HG03558 (cell line): ENCODE measurements around the gene IL36B.

ENCODE experiments used
- ATAC-seq: cut with Tn5 transposase; IDR thresholded peaks from one replicate; pipeline ENCODE4 v1.9.1; 2021; ENCODE audit warnings: moderate number of reproducible peaks; ENCODE audit not compliant: unreplicated experiment; ENCODE audit errors: extremely low read depth

The IL36B gene

DNA sequence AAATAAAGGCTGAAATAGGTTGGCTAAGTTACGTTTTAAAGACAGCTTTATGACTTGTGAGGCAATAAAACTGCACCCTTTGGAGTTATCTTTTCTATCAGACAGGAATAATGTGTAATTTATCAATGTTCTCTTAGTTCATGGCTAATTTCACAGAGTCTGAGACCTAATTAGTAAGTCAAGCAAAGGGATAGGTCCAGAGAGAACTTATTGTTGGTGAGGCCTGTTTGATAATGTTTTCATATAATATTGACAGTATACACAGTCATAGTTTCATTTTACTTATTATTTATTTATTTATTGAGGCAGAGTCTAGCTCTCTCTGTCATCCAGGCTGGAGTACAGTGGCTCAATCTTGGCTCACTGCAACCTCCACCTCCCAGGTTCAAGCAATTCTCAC, 4.5 kb upstream of the IL36B start:
- no peak for ATAC-seq

DNA sequence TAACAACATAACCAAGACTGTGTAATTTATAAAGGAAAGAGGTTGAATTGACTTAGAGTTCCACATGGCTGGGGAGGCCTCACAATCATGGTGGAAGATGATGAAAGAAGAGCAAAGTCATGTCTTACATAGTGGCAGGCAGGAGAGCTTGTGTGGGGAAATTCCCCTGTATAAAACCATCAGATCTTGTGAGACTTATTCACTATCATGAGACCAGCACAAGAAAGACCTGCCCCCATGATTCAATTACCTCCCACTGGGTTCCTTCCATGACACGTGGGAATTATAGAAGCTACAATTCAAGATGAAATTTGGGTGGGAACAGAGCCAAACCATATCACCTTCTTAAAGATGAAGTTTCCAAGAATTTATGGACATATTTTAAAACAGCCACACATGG, 3.9 kb upstream of the IL36B start:
- ATAC-seq, result no peak

DNA sequence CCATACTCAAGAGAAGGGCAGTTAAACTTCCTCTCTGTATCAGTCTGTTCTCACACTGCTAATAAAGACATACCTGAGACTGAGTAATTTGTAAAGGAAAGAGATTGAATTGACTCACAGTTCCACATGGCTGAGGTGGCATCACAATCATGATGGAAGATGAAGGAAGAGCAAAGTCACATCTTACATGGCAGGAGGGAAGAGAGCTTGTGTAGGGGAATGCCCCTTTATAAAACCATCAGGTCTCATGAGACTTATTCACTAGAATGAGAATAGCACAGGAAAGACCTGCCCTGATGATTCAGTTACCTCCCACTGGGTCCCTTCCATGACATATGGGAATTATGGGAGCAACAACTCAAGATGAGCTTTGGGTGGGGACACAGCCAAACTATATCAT, 1.4 kb upstream of the IL36B start:
- ATAC-seq, result no peak

DNA sequence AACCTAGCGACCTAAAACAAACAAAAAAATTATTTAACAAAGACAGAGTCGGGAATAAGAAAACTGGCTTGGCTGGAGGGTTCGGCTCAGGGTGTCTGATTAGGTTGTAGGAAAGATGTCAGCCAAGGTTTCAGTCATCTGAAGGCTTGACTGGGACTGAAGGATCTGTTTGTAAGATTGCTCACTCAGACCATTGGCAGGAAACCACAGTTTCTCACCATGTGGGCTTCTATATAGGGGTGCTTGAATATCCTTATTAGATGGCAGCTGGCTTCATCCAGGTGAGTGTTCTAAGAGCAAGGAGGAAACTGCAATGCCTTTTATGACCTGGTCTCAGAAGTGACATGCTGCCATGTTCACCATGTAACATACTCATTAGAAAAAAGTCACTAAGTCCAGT, 999 bp upstream of the IL36B start:
- no peak for ATAC-seq

DNA sequence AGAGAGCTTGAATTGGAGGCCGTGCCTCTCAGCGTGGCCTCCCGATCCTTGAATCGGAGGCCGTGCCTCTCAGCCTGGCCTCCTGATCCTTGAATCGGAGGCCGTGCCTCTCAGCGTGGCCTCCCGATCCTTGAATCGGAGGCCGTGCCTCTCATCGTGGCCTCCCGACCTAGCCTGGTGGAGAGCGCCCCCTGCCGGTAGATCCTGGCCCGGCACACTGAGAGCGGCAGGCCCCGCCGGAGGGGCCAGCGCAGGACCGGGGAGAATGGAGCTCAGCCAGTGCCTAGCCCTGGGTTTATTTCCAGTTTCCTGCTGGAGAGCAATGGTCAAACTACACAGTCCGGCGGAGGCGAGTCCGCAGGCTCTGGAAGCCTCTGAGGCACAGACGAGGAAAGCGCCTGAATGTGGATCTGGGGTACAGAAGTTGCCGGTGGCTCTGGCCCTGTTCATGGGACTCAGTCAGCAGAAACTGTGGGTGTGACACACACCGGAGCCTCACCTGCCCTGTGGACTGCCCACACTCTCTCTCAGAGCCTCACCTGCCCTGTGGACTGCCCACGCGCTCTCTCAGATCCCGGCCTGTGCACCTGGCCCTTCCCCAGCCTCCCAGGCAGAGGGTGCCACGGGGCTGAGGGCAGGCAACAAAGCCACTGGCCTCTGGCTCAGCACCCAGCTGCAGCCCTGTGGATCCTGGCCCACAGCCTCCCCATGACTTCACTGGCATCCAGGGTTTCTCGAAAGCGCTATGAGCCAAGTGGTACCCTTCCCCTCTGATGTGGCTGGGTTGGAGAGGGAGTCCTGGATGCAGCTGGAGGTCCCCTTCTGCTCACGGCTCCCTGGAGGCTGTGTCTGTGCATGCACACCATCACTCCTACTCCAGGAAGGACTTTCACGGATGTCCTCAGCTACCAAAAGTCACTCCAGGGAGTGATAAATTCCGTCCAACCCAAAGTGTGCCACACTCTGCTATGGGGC, 1.5 kb downstream of the IL36B start:
- ATAC-seq, result no peak

DNA sequence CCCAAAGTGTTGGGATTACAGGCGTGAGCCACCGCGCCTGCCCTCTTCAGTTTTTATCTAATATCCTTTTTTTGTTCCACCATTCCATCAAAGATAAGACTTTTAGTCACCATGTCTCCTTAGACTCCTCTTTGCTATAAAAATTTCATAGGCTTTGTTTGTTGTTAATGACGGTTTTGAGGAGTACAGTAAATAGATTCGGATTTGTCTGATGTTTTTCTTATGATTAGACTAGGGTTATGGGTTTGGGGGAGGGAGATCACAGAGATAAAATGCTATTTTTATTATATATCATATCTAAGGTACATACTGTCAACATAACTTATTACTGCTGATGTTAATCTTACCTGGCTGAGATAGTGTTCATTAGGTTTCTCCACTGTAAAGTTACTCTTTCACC, 6.2 kb downstream of the IL36B start:
- no peak for ATAC-seq

DNA sequence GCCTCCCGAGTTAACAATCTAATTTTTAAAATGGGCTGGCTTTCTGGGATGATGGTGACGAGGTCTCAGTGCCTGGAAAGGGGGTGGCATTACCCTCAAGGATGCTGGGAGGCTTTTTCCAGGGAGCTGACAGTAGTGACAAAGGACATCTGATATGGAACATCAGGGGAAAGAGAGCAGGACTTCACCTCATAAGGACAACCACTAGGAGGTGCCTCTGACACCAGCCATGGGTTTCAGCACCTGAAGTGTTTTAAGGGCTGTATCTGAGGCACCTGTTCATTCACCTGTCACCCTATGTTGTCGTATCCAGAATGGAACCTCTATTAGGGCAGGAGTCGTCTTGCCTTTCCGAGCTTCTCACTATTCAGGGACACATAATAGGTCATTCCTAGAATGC, 10.8 kb downstream of the IL36B start:
- ATAC-seq, result no peak

DNA sequence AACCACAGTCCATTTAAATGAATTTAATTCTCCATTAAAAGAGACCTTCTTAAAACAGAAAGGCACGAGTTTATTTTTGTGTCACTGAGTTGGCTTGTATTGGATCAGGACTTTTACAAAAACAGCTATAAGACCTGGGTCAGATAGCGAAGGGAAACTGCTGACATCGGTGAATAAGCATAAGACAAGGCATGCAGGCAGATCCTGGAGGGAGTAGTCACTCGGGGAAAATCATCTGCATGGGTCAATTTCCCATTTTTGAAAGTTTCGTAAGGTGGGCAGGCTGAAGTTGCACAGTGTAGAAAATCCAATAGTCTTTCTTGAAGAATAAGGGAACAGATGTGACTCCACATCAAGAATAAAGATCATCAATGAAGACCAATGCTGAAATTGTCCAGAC, 12.9 kb downstream of the IL36B start:
- no peak for ATAC-seq

DNA sequence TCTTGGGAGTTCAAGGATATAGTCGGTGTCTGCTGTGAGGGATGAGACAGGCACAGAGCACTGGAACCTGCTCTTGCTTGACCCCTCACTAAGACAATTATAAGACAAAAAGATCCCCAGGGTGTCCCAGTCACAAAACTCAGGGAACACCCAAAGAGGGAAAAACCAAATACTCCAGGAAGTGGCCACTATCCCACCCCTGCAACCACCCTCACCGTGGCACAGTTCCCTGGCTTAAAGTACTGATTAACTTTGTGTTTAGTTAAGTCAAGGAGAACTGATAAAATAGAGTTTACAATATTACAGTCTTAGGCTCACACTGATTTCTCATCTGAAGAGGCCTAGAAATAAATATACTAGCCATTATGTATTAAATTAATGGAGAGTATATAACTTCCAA, 13.5 kb downstream of the IL36B start:
- ATAC-seq, result no peak

DNA sequence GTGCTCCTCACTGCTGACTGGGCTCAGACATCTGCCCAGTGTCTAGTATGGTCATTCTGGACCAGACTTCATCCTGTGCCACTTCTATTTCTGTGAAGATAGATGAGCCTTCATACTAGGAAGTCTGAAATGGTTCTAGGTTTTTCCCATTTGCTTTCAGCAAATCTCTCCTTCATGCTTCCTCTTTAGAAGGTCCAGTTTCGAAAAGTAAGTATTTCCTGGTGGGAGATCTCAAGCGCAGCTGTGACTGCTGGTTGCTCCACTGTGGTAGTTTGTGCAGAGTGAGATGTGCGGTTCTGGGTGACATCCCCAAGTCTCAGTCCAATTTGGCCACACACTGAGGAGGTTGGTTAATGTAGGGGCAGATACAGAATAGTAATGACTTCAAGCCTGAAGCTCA, 14.4 kb downstream of the IL36B start:
- ATAC-seq, result no peak

DNA sequence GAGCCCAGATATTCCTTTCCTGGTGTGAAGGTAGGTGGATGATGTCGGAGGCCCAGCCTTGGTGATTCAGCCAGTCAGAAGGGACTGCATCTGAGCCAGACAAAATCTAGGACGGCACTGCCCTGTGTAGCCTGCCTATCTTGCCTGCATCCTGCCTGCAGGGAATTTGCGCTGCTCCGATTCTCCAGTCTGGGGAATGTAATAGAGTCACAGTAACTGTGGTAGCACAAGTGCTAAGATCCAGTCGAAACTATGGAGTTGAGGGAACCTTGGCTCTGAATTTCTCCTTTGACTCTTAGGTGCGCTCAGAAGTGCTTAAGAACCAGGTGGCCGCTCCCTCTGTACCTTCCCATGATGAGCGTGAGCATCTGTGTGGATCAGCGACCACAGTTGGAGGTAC, 15.9 kb downstream of the IL36B start:
- no peak for ATAC-seq

DNA sequence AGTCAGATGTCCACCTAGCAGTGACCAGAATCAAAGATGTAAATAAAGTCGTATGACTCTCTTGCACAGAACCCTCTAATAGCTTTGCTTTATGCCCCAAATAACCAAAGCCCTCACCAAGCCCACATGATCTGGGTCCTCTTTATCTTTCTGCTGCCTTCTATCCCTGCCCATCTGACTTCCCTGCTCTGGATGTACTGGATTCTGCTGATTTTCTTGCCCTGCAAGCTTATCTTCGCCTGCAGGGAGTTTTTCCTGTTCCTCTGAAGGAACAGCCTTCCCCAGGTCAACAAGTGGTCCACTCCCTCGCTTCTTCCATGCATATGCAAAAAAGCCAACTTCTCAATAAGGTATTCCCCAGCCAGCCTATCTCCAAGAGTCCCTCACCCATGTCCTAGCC, 18.7 kb downstream of the IL36B start:
- ATAC-seq, result no peak

DNA sequence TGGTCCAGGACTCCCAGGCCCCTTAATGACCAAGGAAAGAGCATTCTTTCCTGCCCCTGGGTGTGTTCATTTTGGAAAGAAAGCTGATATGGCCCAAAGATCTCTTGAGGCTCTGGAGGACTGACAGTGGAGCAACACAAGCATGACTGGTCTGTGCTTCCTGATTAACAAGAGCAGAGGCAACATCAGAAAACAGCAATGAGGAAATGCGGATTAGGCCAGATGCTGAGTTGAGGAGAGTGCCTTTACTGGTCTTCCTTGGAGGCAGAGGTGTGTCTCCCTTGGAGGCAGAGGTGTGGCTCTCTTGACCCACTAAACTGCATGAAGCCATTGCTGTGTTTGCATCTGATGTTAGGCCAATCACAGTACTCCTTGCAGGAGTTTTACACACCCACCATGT, 19.9 kb downstream of the IL36B start:
- no peak for ATAC-seq

DNA sequence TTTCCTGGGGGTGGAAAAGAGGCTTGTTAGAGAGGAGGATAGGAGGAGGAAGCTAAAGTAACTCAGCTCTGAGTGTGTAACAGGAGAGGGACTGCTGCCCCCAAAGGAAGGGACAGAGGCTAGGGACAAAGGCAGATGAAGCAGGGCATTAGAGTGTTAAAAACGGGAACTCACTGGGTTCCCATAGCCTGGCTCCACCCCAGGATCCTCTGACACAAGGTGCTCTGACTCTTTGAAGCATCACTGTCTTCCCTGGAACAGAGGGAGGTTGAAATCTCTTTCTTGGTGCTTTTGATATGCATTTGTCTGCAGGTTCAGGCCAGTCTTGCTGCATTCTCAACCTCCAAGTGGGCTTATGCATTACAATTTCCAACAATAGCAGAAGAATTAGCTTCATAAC, 24.6 kb downstream of the IL36B start:
- no peak for ATAC-seq

DNA sequence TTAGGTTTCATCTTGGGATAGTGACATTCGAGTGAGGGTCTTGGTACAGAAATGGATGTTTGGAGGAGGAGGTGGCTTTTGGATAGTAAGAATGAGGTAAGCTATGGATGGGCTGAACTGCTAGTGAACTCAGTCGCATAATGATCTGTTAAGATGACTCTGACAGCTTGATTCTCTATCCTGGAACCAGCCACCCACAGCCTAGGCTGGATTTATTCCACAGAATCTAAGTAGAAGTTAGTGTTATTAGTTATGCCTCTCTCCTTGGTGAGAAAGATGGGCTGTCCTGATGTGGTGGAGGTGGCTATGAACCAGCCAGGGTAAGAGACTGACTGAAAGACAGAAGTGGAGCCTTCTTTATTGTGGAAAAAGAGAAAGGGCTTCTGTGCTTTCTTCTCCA, 25.0 kb downstream of the IL36B start:
- no peak for ATAC-seq

DNA sequence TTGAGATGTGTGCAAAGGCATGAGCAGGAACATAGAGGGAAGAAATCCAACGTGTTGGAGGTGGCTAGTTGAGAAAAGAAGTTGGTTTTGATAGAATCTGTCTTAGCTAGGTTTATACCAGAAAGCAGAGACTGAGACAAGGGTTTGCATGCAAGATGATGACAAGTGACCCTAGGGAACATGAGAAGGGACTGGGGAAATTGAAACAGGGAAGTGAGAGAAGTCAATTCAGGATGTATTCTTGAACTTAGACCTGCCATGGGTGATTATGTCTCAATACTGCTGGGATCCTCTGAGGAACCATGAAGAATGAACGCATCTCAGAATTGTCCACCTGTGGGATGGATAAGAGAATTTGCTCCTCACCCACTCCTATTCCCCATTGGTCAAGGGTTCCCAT, 26.9 kb downstream of the IL36B start:
- no peak for ATAC-seq

DNA sequence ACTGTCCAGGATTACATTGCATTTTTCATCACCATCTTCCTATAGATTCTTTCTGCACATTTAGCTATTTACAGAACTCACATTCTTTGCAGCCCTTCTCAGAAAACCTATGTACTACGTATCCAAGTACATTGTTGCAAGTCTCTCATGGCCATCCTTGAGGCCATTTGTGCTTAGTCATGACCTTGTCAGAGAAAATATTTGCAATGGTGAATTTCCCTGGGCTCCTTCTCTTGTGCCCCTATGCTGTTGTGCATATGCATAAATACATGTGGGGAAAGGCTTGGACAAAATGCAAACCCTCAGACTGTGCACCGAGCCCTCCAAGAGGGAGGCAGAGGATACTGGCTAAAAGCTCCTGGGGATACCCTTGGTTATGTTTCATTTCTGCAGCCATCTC, 27.9 kb downstream of the IL36B start:
- ATAC-seq, result no peak

DNA sequence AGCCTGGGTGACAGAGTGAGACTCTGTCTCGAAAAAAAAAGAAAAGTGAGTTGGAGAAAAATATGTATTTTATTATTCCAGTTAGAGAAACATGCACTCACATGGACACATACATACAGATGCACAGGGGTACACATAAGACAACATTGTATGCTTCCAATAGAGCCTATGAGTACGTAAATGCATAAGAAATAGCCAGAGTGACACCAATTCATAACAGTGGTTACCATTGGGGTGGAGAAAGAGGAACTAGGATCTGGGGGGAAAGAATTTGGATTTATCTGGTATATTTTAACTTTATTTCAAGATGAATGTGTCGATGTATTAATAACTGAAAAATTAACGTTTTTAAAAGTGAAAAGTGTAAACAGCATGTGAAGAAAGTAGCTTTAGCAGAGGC, 31.4 kb downstream of the IL36B start:
- ATAC-seq, result no peak

DNA sequence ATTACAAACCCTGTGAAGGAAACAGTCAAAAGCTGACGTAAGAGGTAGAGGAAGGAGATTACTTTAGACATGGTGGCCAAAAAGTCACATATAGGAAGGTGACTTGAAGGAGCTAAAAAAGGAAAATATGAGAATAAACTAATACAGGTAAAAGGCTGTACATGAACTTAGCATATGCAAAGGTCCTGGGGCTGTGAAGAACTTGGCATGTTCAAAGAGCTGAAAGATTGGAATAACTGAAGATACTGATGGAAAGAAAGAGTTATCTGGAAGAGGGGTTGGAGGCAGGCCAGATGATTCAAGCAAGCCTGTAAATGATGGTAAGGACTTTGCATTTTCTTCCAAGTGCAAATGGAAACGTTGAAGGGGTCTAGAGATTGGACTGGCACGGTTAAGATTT, 34.2 kb downstream of the IL36B start:
- ATAC-seq, result no peak

DNA sequence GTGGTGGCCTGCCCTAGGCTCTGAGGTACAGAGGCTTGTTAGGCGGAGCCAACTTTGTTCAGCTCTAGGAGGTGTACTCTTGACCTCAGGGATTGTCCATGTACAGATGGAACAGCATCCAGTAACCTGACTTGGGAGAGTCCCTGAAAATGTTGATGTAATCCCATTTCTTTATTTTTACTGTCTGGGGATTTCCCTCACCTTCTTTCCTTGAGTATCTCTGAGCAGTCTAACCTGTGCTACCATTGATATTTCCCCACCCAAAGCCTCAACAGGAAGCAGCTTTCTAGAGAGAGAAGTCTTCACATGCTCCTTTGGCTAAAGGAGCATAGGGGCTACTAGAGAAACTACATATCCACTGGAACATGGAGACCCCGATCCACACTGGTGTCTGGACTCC, 37.0 kb downstream of the IL36B start:
- no peak for ATAC-seq

DNA sequence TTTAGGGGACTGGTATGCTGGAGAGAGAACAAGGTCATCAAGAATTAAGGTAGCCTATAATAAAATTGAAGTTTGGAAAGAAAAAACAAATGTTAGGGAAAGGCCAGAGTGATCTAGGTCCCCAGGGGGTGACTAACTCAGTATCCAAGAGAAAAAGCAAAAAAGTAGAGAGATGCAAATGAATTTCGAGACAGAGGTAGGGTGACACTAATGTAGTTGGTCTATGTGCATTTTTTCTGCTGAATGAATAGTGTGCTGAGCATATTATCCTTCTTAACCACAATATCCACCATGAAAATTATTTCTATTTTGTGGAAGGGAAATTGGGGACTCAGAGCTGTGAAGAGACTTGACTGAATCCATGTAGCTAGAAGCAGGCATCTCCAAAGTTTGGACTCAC, 37.6 kb downstream of the IL36B start:
- no peak for ATAC-seq

DNA sequence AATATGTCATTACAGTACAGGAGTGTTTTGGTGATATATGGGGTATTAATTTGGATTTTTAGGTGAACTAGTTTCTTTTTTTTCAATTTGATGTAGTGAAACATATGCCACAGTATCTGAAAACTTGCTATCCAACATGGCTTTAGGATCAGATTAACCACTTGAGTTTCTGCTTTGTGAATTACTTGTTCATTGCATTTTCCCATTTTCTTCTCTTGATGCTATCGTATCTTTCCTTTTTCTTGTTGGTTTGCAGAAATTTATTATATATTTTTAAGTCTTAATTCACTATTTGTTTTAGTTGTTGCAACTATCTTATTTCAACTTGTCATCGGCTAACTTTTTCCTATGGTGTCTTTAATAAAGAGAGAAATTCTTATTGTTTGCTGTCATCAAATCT, 38.6 kb downstream of the IL36B start:
- no peak for ATAC-seq

DNA sequence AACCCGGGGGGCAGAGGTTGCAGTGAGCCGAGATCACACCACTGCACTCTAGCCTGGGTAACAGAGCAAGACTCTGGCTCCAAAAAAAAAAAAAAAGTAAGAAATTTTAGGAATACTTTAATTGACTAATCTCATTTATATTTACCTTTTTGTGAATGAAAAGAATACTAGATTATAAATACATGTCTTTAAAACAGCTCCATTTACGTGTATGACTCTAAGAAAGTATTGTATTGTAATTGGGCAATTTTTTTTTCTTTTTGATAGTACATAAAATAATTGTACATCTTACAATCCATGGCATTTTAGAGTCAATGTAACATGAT, 39.4 kb downstream of the IL36B start:
- ATAC-seq, result no peak
